Stimulated activated CD4-positive, alpha-beta T cell treated with anti-CD3 and anti-CD28 coated beads, Interleukin-4, amount 100 ng/mL, for 1 hour (primary cell): ENCODE measurements around the gene SPTLC3.
"Not testable (repeated sequence)": the region's sequence is repeated elsewhere in the genome, so short reads cannot be mapped to it uniquely, and the experiment has no call there.

Experiments
- DNase-seq: peaks from one replicate; pipeline ENCODE4 v3.0.0-alpha.2; 2020

Gene SPTLC3

DNA sequence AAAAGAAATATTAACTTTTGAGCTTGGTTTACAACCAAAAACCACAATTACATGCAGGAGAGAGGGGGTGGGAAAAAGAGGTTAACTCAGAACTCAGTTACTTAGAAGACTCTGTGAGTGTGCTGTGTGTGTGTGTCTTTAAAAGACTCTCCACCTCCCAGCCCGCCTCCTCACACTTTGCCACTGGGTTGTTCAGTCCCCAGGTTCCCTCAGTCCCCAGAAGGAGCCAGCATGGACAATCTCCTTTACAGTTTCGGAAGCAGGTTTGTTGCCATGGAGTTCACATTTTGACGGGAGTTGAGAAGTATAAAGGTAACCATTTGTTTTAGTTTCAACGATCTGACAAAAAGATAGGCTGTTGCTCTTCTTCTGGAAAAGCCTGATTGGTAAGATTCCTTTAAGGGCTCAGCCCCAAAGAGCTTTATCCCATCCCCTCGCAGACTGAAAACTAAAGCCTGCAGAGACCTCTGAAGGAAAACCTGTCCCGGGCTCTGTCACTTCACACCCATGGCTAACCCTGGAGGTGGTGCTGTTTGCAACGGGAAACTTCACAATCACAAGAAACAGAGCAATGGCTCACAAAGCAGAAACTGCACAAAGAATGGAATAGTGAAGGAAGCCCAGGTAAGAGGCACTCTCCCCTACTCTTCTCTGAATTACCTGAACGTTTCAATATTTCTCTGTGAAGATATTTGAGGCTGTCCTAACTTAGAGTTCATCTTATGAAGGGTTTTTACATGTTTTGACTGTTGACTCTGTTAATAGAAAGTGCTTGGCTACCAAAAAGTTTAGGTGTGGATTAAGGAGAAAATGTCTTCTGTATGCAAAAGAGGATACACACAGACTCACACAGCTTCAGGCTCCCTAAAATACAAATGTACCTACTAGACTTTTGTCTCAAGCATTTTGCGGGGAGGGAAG is at the start of gene SPTLC3:
Gene SPTLC3 (plus strand): TSS at position 212 of the 921 bp plus-strand sequence. CDS start 296 bp downstream, at position 508.
- no peak for DNase-seq

DNA sequence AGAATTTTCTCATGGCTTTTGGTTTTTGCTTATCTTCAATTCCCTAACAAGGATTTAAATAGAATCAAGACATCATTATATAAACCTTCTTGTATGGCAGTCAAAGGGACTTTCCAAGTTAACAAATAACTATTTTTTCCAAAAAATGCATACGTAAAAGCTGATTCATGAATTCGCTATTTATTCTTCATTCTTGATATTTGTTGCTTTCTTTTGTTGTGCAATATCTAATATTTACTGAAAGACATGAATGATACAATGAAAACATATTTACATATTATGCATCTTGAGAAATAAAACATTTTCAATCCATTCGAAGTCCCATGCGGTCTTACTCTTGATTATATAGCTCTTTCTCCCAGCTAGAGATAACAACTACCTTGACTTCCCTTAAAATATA is 47.0 kb upstream of the SPTLC3 start:
- no peak for DNase-seq

DNA sequence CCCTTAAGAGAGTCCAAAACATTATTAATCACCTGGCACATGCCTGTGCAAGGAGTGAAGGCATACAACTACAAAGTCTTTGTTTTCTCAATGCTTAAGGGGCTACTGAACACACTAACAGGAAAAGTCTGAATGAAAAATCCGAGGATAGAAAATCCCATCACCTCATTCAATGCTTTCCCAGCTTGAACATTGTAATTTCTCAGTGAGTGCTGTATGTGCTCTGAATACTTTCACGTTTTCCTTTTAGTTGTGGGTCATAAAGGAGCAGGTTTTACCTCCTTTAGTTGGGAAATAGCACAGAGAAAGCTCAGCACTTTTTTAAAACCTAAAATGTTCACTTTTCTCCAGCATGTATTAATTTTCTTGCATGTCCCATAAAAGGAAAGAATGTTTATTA is 45.9 kb upstream of the SPTLC3 start:
- no peak for DNase-seq

DNA sequence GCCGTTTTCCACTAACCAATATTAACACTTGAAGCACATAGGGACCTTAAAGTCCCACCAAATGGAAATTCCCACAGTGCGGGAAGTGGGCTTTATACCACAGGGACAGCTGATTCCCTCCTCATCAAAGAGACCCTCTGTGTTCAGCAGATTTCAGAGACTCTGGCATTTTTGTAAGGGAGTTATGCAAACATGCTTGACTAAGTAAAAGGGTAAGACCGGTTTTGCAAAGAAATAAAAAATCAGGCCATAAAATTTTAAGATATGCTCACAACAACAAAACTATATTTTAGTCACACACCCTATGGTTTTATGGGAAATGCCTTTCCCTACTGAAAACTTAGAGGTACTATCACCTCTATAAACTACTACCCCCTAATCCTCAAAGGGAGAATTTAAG is 45.4 kb upstream of the SPTLC3 start:
- DNase-seq: no peak

DNA sequence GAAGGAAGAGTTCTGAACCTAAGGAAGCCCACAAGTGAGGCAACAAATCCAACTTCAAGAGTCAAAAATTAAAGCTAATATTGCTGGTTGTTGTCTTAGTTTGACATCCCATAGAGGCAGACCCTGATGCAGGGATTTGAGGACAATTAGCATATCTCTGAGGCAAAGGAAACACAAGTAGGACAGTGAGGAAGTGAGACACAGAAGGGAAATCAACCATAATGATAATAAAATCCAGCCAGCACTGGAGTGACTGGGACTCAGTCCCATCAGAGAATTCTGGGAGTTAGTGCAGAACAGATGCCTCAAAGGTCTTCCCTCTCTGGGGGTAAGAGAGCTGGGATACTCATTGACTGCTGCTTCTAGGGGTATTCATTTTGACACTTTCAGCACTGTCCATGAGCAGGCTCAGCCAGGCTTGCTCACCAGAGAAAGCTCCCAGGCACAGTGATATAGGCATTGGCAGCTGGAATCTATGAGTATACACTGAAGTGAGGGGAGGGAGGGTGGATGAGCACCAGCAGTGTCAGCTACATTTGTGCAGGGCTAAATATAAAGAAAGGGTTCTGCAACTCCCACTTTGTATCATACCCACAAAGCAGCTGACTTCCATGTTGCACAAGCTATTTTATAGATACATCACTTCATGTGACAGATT is 43.4 kb upstream of the SPTLC3 start:
- DNase-seq: no peak

DNA sequence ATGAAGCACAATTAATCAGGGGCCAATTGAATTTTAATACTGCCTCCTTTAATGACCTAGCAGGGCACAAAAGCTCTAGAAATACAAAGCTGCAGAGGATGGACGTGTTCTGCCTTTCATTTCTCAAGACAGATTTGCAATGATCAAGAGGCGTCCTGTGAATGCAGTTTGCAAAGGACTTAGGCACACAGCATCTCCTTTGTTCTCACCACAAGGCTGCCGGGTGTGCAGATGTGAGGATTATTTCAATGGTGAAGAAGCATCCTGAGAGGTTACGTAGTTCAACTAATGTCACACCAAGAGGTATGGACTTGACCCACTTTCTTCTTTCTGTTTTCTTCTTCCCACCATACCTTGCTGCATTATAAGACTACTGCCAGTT is 42.9 kb upstream of the SPTLC3 start:
- no peak for DNase-seq

DNA sequence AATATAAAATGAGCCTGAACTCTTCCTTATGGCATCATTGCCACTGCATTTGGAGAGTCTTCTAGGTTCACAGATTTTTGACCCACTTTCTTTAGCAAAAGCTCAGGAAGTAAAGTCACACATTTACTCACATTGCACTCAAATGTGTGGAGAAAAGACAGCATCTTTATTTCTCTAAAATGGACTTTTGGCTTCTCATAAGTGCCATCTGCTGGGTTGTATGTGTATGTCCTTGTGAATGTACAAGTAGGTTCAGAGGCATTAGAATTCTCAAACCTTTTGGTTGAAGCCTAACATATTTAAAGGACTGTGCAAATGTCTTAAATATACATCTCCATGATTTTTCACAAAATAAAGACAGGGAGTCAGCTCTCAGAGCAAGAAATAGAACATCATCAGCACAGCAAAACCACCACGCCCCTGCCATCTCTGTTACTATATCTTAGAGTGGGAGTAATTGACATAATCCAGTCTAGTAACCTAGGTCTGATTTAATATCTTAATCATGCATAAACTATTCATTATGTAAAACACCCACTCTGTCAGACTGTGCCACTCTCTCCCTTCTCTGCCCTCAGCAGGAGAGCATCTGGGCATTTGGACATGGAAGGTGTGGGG is 42.2 kb upstream of the SPTLC3 start:
- no peak for DNase-seq

DNA sequence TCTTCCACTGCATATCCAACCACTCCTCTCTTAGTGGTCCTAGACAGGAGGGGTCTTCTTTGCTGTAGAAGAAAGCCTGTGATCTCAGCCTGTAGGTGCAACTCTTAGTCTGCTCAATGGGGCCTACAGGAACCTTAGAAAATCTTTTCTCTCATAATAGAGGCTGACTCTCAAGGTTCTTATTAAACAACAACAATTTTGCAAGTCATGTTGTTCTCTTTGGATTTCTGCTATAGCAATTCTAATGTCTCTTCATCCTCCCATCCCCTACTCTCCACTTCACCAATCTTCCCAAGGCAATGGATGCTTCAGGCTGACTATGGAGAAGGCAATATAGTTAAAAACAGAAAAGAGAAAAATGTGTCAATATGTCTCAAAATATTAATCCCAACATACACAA is 40.8 kb upstream of the SPTLC3 start:
- DNase-seq: no peak

DNA sequence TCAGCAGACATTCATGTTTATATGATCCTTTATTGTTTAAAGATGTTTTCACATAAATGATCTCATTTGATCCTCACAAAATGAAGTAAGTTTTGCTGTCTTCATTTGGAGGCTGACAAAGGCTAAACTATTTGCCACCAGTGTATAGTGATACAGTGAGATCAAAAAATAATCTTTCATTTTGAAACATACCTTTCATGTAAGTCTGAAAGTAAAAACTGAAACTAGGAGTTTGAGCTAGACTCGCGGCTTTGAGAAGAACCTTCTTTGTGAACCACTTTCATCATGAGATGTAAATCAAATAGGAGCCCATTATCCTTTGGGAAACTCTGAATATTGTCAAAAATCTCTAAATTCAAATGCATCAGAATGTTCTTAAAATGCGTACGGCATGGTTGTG is 40.3 kb upstream of the SPTLC3 start:
- no peak for DNase-seq

DNA sequence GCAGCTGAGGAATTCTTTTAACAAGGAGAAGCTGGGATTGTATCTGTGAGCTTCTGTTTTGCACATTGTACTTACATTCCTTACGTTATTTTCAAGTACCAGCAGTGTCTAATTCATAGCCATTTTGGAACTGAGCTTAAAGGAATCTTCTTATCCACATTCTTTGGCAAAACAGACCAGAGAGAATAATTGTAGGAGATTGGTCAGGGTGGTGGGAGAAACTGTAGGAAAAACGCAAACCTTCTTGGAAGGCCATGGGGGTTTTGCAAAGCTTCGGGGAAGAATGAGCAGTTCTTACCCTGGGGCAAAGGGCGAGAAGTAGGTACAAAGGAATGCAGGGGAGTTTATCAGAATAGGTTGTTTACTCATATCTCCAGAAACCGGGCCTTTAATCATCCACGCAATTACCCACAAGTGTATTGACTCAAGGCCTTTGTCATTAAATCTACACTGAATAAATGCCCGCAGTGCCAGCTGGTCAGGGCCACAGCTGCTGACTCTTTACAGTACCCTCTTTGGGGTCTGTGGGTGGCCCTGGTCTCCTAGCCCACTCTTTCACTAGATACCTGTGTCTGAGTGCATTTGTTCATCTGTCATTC is 39.6 kb upstream of the SPTLC3 start:
- DNase-seq: no peak

DNA sequence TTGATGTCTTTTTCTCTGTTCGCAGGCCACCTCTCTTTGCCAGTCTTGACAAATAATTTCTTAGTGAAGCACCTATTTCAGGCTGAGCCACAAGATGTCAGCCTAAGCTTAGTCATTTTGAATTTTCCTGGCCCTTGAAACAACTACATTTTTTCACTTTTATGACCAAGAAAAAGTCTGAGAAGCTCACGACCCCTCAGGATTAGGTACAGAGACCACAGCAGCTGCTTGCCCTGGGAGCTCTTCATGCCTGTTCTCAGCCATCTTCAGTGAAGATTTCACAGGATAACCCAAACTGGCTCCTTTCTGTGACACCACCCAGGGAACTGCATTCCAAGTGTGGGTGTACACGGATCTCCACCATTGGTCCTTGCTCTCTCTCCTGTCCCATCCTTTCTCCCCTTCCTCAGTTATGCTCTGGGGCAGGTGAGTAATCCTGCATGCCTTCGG is 38.4 kb upstream of the SPTLC3 start:
- no peak for DNase-seq

DNA sequence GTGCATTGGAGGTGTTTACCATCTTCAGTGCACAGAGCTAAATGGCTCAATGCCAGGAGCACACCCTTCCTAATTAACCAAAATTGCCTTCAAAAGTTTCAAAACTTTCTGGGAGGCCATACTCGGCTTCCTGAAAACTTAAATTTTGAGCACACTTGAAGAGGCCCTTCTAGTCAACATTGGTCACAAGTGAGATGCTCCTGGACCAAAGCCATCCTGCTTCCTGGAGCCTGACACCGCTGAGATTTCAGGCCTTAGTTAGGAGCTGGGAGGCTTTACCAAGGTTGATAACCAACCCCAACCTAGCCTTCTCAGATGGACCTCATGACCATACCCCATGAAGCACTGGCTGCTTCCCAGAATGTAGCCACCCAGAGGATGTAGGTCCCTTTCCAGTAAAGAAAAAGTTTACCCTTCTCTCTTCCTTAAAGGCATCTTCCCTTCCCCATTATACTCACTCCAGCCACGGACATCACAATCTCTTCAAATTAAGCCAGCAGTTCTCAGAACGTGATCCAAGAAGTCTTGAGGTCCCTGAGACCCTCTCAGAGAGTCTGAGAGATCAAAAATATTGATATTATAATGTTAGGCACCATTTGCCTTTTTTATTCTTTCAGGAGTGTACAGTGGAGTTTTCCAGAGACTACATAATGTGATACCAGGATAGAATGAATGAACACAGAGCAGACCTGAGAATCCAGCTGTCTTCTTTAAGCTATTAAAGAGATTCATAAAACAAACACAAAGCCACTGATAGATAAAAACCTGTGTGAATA is 32.8 kb upstream of the SPTLC3 start:
- no peak for DNase-seq

DNA sequence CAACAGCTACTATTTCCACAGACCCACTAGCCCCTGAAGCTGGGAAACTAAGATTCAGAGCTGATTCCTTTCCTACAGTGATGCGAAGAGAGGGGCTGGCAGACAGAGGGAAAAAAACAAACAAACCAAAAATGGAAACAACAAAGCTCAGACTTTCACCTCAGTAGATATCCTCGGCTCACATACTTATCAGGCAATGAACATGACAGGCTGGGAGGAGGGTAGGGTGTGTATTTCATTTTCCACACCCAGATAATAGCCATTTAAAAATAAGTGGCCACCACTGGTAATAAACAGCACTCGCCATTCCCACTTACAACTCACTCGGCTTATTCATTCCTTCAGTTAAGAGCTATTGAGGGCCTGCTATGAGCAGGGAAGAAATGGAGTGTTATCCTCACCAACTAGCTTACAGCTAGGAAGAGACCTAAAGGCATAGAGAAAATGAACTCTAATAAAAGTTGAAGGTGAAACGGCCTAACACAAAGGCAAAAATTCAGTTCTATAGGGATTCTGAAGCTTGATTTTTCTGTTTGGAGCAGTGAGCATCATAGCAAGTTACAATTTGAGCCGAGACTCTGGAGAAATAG is 32.0 kb upstream of the SPTLC3 start:
- DNase-seq: no peak

DNA sequence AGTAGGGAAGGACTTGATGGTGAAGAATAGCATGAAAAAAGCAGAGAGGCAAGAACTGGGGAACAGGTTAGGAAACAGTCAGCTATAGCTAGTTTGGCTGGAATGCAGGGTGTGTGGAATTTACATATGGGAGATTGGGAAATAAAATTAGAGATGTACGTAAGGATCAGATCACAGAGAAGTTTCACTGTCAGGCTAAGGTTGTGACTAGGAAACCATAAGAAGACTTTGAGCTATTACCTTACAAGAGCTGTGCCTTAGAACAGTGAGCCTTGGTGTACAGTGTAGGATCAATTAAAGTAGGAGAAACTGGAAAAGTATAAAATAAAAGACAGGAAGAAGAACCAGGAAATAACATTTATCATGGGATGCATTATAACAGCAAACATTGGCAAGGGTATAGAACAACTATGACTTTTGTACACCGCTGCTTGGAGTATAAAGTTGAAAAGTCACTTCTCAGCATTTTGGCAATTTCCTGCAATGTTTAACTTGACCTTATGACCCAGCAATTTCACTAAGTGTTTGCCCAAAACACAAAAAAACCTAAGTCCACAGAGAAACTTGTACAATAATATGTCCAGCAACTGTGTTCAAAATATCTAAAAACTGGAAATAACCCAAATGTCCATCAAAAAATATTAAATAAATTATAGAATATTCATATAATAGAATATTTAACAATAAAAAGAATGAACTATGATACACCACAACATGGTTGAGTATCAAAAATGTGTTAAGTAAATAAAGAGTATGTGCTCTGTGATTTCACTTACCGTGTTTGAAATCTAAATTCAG is 31.2 kb upstream of the SPTLC3 start:
- no peak for DNase-seq

DNA sequence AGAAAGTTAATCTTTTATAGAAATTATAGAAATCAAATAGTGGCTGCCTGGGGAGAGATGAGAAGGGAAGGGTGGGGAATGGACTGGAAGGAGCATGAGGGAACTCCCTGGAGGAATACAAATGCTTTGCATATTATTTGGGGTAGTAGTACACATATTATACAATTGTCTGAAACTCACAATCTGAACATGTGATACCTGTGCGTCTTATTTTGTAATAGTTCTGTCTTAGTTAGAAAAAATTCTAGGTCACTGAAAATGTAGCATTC is 30.7 kb upstream of the SPTLC3 start:
- DNase-seq: no peak

DNA sequence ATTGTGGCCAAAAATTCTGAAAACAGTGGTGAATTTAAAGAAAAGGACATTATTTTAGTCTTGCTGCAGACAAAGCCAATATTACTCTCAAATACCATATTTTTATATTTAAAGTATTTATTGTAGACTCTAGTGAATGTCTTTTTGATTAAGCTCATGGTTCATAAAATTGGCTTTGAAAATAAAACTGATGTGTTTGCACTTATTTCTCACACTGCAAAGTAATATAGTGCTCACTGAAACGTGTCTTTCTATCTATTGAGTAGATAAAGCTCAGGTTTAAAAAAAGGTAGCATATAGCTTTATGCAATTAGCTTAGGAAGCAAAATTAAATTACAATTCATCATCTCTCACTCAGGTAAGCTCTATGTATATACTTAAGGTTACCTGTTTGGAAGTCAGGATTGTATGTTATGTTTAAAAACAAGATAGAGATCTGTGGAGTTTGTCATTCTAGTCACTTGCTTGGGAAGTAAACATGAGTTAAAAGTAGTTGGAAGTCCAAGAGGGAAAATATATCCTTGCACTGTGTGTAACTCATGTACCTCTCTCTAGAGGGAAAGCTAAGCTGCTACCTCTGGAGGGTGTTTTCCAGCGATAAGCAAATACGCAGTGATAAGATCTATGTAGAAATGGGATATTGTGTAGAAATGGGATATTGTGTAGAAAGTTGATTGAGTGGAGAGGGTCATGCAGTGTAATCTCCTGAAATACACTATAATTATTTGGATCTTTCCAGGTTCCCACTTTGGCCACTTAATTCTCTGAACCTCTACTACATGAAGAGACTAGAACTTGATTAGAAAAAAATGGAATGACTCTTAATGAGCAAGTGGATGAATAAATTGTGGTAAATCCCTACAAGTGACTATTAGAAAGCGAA is 29.9 kb upstream of the SPTLC3 start:
- DNase-seq: no peak

DNA sequence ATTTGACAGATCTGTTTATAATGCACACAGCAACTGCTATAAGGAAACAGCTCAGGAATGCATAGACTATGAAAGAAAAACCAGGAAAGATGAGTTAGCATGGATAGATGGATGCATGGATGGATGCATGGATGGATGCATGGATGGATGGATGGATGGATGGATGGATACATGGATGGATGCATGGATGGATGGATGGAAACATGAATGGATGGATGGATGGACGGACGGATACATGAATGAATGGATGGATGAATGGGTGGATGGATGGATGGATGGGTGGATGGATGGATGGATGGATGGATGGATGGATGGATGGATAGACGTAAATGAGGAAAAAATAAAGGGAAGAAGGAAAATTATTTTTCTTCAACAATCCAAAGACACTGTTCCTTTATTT is 29.1 kb upstream of the SPTLC3 start:
- not testable (repeated sequence) for DNase-seq

DNA sequence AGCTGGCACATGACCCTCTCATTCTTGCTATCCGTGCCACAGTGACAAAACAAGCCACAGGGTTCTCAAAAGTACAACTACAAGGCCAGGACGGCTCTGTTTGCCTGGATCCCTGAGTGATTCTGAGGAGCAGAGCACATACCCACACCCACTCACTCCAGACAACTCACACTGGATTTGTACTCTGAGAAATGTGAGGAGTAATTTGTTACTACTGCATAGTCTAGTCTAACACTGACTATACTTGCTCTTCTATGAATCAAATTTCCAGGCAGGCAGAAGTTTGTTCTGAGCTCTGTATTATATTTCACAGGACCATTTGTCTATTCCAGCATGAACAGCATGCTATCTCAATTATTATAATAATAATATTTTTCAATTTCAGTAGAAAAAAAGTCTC is 26.7 kb upstream of the SPTLC3 start:
- DNase-seq: no peak

DNA sequence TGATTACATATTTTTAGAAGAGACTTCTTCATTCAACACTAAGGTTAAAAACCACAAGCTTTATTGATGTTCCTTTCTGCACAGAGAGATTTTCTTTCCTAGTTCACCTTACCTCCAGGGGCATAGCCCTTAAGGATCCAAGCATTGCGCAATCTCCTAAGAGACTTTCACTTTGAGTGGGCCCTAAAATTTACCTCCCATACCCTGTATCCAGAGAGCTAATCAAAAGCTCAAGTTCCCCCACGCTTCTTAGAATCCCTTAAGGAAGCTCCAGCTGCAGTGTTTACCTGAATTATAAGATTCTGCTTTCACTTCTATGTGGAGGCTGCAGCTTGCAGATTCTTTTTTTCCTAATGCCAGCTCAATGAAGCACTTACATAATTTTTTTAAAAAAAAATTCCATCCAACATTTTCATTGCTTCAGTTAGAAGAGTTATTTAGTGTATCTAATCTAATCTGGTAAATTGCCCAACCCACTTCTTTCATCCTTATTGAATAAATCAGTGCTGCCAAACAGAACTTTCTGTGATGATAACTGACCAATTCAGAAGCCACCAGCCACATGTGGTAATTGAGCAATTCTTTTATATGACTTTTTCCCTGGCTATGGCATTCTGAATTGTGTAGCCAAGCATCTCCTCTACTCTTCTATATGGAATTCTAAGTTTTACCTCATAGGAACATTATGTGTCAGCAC is 24.6 kb upstream of the SPTLC3 start:
- DNase-seq: no peak

DNA sequence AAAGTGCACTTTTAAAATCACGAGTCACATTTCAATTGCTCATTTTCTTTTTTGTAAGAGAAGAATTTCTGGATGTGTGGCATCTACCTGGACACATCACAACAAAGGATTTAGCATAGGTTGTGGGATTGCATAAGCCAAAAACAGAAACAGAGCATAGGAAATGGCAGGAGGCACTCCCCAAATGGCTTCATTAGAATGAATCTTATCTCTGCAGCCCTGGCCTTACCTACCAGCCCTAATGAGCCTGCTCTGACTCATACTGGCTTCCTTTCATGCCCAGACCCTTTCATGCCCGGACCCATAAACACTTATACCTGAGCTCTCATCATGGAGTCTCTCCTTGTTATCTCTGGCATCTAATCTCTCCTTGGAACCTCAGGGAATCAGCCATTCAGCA is 23.9 kb upstream of the SPTLC3 start:
- no peak for DNase-seq
